Kidney (tissue), 14 donors: Measurements from ENCODE around the gene CRADD. TPM values are rescaled to one million over a fixed set of nuclear protein-coding genes. Genes with fewer than 3 reads are reported as not detected.
"Not testable (repeated sequence)": the region's sequence is repeated elsewhere in the genome, so short reads cannot be mapped to it uniquely, and the experiment has no call there.

Experiments
- DNase-seq, 5 donors: peaks; one replicate each; pipeline ENCODE4 v3.0.0-alpha.2; 2013 to 2020
- FAIRE-seq: peaks from 2 replicates; lab custom pipeline; 2012; peaks lifted over from hg19 to GRCh38; lab: Jason Lieb, UNC
- H3K27ac ChIP-seq, 2 donors: one replicate each; pipeline ENCODE4 v1.7.0; 2013; ENCODE audit warnings: low read depth in 2 of 2, low read length in 2 of 2, inconsistent platforms in 1 of 2
- H3K27me3 ChIP-seq: one replicate; pipeline ENCODE4 v1.7.1; 2013; ENCODE audit warnings: low read length, inconsistent platforms; ENCODE audit not compliant: control insufficient read depth, insufficient read depth
- H3K36me3 ChIP-seq, 3 donors: one replicate each; pipeline versions ENCODE4 v1.7.0 to v1.7.1; 2013; ENCODE audit warnings: low read length in 3 of 3, control low read depth in 1 of 3, inconsistent platforms in 1 of 3; ENCODE audit not compliant: insufficient read depth in 3 of 3, control insufficient read depth in 2 of 3
- H3K4me1 ChIP-seq, 3 donors: one replicate each; pipeline versions ENCODE4 v1.7.0 to v1.7.1; 2013; ENCODE audit warnings: low read length in 3 of 3, inconsistent platforms in 1 of 3, low read depth in 1 of 3; ENCODE audit not compliant: control insufficient read depth in 2 of 3, insufficient read depth in 2 of 3
- H3K4me3 ChIP-seq, 3 donors: one replicate each; pipeline versions ENCODE4 v1.7.0 to v1.8.1; 2013; ENCODE audit warnings: low read length in 3 of 3, control low read depth in 1 of 3, inconsistent platforms in 1 of 3
- H3K9ac ChIP-seq, 3 donors: one replicate each; pipeline versions ENCODE4 v1.7.0 to v1.7.1; 2013; ENCODE audit warnings: low read length in 3 of 3, control low read depth in 1 of 3, inconsistent platforms in 1 of 3
- H3K9me3 ChIP-seq, 3 donors: one replicate each; pipeline versions ENCODE4 v1.7.0 to v1.7.1; 2013; ENCODE audit warnings: low read length in 3 of 3, control low read depth in 1 of 3, inconsistent platforms in 1 of 3; ENCODE audit not compliant: control insufficient read depth in 2 of 3, insufficient read depth in 1 of 3
- CTCF ChIP-seq: IDR thresholded peaks from 3 replicates; pipeline ENCODE4 v1.5.1; 2012; ENCODE audit warnings: mild to moderate bottlenecking, moderate library complexity, borderline replicate concordance; ENCODE audit not compliant: insufficient read depth; ENCODE audit errors: extremely low read depth
- intact Hi-C: fragments of 100-400 bp; cut with DNase I; formaldehyde crosslinking; loops from one replicate; pipeline ENCODE4 v1.11.1; 2022
- polyA plus RNA-seq: library from polyadenylated mRNA; stranded (reverse); fragments of 350-450 nt; fragmentation: Illumina TruSeq; extraction: RNeasy Lipid Tissue Mini Kit (QIAGEN cat#74804); gene quantifications from one replicate; pipeline ENCODE4 v1.2.3, GENCODE V29; 2014; ENCODE audit warnings: low read depth, low replicate concordance; ENCODE audit not compliant: insufficient read depth
- total RNA-seq: library from RNA; stranded (reverse); fragmentation: NEBNext Ultra II Directional; extraction: Animal tissue kit (Norgen Biotek cat#: 25700); gene quantifications from one replicate; pipeline ENCODE4 v1.2.1, GENCODE V29; 2021
- donor health status: control.
- donor health status: control.
- donor health status: control.
- donor health status: control.
- donor health status: control.
- donor health status: DM: yes; HTN: yes; CAD: no.
- donor health status: Normal renal cell carcinoma (clear cell type).

CRADD gene
- total and polyA plus RNA-seq, 2 donors from 2014 or later: 19.1 to 28.8 TPM

DNA sequence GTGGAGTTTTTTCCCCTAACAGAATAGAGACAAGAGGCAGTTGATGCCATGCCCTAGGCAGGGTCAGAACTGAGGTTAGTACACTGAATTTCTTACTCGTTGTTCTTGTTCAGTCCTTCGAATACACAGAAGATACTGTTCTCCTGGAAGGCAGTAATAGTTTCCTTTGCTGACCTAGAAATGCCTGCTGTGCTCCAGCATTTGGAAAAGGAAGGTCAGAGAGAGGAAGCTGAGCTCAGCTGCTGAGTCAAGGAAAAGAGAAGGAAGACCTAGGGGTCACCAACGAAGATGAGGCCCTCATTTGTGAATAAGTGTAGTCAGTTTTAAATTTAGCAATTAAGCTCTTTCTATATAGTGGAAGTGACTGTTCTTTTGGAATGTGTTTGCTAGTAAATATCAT is 100.1 kb downstream of the CRADD start:
- H3K27ac ChIP-seq: peak overlapping the region; percentile 69 to 86
- DNase-seq (peak in 1 of 5 donors; percentile 72), FAIRE-seq (peak; percentile 11)
- H3K4me3 ChIP-seq: no peak overlapping the region
- H3K4me1 ChIP-seq: peaks cover 2 to 23% (median 14%) of the 10 kb centered on the region in 3 donors
- H3K9me3 ChIP-seq: no peaks in the 10 kb centered on the region
- H3K27me3 ChIP-seq: no peaks in the 10 kb centered on the region
- H3K36me3 ChIP-seq: no peaks in the 10 kb centered on the region
- intact Hi-C loops: no loop called here
- TF ChIP-seq CTCF: no peak
- H3K9ac ChIP-seq: no peak overlapping the region

DNA sequence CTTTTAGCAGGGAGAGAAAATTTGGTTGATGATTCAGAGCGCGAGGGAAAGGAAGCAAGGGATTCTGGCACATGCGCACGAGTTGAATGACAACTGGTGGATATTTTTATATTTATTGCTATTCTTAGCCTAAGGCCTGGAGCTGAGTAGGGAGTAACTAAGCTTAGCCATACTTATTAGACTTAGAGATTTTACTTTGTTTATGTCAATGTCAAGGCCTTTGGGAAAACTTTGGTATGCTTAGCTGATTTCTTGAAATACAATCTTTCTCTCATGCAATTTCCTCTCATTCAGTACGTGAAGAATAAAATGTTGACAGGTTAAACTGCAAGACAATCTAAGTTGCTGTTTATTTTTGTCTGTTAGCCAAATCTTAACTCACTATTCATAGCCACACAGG is 101.1 kb downstream of the CRADD start:
- Histone ChIP-seq H3K4me3 (no peak overlapping the region), H3K4me1 (peaks cover 2 to 23% (median 14%) of the 10 kb centered on the region in 3 donors), H3K27me3 (no peaks in the 10 kb centered on the region), H3K9me3 (no peaks in the 10 kb centered on the region), H3K9ac (no peak overlapping the region), H3K27ac (peak overlapping the region; percentile 69 to 86), H3K36me3 (no peaks in the 10 kb centered on the region)
- TF ChIP-seq CTCF: no peak
- FAIRE-seq: peak; percentile 44
- DNase-seq: peak in 2 of 5 donors; percentile 74 to 83
- intact Hi-C loops: no loop called here

GRCh38 chr12:93778766-93779165 is 101.6 kb downstream of the CRADD start:
- no peak for TF ChIP-seq CTCF
- H3K27ac ChIP-seq: peak overlapping the region; percentile 38 to 86
- H3K36me3 ChIP-seq: no peaks in the 10 kb centered on the region
- H3K4me3 ChIP-seq: no peak overlapping the region
- H3K9ac ChIP-seq: peak overlapping the region in 1 of 3 donors; percentile 34
- intact Hi-C loops: no loop called here
- no peak for DNase-seq
- FAIRE-seq: no peak
- no peaks in the 10 kb centered on the region for H3K9me3 ChIP-seq
- peaks cover 2 to 24% (median 16%) of the 10 kb centered on the region in 3 donors for H3K4me1 ChIP-seq
- no peaks in the 10 kb centered on the region for H3K27me3 ChIP-seq

DNA sequence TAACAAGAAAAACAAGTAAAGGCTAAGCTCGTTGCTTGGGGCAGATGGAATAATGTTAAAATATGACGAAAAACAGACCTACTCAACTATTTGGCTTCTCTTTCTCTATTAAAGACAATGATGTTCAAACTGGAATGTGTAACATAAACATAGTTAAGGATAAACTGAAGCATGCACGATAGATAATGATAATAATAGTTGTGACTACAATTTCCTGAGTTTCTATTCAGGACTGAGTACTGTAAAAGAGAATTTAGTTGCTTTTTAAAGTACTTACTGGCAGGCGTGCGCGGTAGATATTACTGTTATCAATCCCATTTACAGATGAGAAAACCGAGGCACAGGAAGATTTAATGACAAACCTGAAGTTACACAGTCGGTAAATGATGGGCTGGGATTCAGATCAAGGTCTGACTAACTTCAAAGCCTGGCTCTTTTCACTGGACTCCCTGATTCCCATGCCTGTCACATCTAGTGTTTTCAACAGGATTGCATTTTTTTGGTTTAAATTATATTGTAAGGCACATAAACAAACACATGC is 103.0 kb downstream of the CRADD start:
- no peak overlapping the region for H3K9ac ChIP-seq

DNA sequence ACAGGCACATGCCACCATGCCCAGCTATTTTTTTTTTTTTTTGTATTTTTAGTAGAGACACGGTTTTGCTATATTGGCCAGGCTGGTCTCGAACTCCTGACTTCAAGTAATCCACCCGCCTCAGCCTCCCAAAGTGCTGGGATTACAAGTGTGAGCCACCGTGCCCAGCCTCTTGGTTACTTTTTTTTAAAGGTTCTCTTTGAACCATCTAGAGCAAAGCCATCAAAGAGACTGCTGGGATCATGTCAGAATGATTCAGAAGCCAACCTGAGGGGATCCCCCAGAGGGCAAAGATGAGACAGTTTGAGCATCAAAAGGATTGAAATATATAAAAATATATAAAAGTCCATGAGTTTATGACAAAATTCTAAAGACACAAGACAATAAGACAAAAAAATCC is 103.7 kb downstream of the CRADD start:
- intact Hi-C loops, H3K27ac ChIP-seq, H3K9me3 ChIP-seq, H3K9ac ChIP-seq, H3K4me3 ChIP-seq, DNase-seq, H3K36me3 ChIP-seq, FAIRE-seq, H3K27me3 ChIP-seq: not testable (repeated sequence)
- H3K4me1 ChIP-seq: peaks cover 2 to 45% (median 27%) of the 10 kb centered on the region in 3 donors

More for the DNA sequence above, 103.0 kb downstream of the CRADD start:
- no peaks in the 10 kb centered on the region for H3K27me3 ChIP-seq
- H3K27ac ChIP-seq: no peak overlapping the region
- no peak for FAIRE-seq
- DNase-seq: no peak
- H3K36me3 ChIP-seq: no peaks in the 10 kb centered on the region
- TF ChIP-seq CTCF: no peak
- no peak overlapping the region for H3K4me3 ChIP-seq
- H3K4me1 ChIP-seq: peaks cover 2 to 37% (median 23%) of the 10 kb centered on the region in 3 donors
- no peaks in the 10 kb centered on the region for H3K9me3 ChIP-seq
- intact Hi-C loops: no loop called here
